ENCODE measurements around the gene TMC6.

The TMC6 gene

DNA sequence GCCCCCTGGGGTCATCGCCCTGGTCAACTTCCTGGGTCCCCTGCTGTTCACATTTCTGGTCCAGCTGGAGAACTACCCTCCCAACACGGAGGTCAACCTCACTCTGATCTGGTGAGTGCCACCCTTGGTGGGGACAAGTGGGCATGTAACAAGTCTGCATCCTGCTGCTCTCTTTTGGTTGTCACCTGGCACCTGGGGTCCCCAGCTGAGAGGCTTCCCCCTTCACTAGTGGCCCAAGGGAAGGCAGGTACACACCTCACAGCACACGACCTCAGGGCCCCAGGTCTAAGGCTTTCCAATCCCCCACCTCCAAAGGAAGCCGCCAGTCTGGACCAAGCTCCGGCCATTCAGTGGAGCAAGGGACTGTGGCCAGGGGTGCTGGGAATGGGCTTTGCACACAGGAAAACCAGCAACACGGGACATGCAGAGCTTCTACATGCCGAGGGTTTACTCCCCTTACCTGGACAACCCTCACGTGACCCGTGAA is 6.4 kb upstream of the TMC6 start:
- DNase-seq, result no peak

DNA sequence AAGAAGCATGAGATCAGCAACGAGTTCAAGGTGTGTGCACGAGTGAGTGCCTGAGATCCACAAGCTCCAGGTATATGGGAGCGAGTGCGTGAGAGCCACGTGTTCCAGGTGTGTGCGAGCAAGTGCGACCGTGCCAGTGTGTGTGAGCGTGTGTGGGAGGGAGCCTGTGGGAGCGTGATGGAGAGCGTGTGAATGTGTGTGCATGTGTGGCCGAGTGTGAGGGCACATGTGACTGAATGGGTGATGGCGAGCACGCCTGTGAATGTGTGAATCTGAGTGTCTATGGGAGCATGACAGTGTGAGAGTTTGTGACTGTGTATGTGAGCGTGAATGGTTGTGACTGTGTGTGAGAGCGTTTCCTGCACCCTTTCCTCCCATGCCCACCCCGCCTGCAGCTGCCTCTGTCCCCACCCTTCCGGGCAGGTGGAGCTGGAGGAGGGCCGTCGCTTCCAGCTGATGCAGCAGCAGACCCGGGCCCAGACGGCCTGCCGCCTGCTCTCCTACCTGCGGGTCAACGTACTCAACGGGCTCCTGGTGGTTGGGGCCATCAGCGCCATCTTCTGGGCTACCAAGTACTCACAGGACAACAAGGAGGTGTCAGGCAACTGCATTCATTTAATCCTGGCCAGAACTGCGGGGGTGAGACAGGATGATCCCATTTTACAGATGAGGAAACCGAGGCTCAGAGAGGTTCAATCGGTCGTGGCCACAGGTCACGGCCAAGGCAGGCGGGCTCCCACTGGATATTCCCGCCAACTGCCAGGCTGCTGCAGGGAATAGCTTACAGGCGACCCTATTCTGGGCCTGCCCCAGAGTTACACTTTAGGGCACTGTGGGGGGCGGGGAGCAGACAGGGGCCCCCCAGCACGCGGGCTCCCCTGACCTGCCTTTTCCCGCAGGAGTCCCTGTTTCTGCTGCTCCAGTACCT is 5.7 kb upstream of the TMC6 start:
- peak; percentile 66 for DNase-seq

GRCh38 chr17:78133179-78133951 is 4.8 kb upstream of the TMC6 start:
- no peak for DNase-seq

DNA sequence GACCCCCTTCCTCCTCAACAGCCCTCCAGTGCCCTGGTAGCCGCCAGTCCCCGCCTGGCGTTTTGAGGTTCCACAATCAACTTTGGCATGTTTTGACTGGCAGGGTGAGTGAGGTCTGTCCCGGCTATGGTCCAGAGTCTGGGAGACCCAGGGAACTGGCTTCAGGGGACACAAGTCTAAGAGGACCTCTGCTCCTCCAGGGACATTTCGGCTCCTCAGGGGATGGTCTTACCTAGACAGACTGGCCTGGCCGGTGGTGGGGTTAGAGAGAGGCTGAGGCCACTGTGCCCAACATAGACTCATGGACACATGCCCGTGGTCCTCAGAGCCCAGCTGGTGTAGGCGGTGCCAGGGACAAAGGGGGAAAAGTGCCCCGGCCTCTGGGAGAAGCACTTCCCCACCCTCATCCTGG is 4.2 kb upstream of the TMC6 start:
- DNase-seq, result no peak

GRCh38 chr17:78132084-78132676 is 3.6 kb upstream of the TMC6 start:
- no peak for DNase-seq

GRCh38 chr17:78131172-78132083 is 2.9 kb upstream of the TMC6 start:
- DNase-seq, result no peak

DNA sequence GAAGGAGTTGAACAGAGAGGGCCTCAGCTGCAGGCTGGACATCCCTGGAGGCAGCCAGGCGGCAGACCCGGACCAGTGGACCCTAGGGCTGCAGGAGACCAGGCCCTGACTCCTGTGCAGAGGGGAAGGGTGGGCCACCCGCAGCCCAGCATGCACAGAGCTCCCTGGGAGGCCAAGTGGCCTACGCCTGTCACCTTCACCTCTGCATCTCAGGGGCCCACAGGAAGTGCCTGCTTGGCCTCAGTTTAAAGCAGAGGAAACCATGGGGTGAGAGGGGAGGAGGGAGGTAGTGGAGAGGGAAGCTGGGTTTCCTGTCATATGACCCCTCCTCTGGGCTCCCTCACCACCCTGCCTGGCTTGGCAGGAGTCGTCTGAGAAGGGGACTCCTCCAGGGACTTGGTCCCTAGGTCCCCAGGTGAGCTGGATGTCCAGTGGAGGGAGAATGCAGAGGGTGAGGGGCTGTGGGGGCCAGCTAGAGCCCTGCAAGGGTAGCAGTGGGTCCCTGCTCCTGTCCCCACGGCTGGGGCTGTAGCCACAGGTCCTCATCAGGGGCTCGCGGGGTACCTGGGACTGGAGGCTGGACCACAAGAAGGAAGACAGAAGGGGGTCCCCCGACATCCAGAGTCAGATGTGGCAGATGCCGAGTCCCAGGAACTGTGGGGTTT is 2.0 kb upstream of the TMC6 start, which contains the start of gene TMC8:
TMC8 (plus strand) TSS at position 335 of the 665 bp plus-strand sequence. CDS start 818 bp downstream, outside the sequence.
- DNase-seq, result peak; percentile 38

GRCh38 chr17:78130090-78130436 is 1.5 kb upstream of the TMC6 start:
- DNase-seq, result peak; percentile 23

DNA sequence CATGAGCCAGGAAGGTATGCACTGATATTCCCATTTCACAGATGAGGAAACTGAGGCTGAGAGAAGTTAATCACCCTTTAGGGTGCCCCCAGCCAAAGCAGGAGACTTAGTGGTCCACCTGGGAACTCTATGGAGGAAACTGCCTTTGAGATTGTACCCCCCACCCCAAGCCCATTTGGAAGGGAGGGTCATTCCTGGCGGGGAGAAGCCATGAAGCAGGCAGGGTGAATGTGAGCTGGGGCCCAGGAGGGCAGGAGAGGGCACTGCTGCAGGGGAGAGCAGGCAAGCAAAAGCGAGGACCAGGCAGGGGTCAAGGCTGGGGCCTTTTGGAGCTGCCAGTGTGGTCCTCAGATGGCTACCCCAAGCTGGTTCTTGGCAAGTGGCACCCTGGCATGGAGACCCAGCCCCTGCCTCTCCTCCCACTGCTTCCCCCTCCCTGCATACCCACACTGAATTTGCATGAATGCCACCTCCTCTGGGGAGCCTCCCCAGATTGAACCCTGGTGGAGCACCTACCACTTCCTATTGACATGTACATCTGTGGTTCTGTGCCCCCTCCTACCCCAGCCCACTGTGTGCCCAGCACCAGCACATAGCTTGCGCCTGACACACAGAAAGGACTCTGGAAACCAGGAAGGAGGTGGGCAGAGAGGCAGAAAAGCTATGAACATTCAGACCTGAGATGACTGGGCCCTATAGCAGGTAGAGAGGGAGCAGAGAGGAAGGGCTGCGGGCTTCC is 965 bp upstream of the TMC6 start:
- DNase-seq, result no peak

- peak; percentile 59 for DNase-seq
Measured at GRCh38 chr17:78127888-78128550, 536 bp downstream of the TMC6 start.

GRCh38 chr17:78127239-78127887 is 1.2 kb downstream of the TMC6 start:
- peak; percentile 86 for DNase-seq

GRCh38 chr17:78126895-78127238 is 1.7 kb downstream of the TMC6 start:
- no peak for DNase-seq

- DNase-seq, result no peak
Measured at GRCh38 chr17:78125976-78126894, 2.3 kb downstream of the TMC6 start.

GRCh38 chr17:78125138-78125913 is 3.2 kb downstream of the TMC6 start:
- DNase-seq, result no peak

DNA sequence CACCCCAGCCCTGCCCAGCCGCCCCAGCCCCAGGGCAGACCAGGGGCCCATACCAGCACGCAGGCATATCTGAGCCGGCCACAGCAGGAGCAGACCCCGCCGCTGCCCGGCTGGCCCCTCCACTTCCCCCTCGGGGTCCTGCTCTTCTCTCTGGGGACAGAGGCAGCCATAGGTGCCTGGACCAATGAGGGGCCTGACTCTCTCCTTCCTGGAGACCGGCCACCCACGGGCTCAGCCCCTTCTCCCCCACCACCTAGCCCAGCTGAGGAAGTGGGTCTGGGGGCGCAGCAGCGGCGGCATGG is 3.8 kb downstream of the TMC6 start:
- DNase-seq, result no peak

GRCh38 chr17:78124081-78124835 is 4.3 kb downstream of the TMC6 start:
- DNase-seq, result no peak

GRCh38 chr17:78123258-78123929 is 5.2 kb downstream of the TMC6 start:
- no peak for DNase-seq
